HG02852 (cell line): ENCODE data around the gene PPP4R3B.

Experiments used
- ATAC-seq: cut with Tn5 transposase; IDR thresholded peaks from one replicate; pipeline ENCODE4 v1.9.1; 2021; ENCODE audit warnings: mild to moderate bottlenecking, moderate library complexity; ENCODE audit not compliant: unreplicated experiment

Gene PPP4R3B

DNA sequence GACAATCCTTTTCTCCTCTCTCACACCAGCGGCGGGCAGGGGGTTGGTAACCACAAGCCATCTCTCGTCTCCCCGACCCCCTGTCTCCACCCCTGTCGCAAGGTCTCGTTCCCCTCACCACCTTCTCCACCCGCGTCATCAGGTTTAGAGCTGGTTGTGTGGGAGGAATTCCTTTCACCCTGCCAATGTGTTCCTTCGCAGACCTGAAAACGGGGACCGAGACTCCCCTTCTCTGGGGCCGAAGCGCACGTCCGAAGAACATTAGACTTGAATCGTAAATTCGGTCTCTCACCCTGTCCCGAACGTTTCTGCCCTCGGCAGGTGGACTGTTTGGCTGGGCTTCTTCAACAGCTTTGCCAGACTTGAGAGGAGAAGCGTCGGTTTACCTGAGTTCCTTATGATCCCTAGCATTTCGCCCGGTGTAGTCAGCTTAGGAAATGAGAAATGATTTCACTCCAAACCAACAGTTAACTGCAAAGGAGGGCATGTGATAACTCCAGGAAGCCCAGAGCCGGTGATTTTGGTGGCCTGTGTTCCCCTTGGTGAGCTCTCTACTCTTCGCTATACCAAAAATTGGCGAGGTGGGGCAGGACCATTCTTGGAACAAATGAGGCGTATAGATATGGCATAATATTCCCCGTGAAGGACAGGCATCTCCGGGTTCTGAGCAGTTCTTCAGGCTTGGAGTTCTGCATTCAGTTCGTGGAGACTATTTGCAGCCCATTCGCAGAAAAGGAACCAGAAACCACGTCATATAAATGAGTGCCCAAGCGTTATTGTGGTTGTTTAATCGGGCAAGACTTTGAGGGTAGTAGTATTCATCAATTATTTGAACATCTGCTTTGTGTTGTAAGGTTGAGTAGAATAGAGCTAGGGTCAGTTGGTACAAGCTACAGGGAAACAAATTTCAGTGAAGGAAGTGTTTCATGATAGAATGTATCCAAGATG, 97.2 kb downstream of the PPP4R3B start:
- peak; percentile 17 for ATAC-seq

DNA sequence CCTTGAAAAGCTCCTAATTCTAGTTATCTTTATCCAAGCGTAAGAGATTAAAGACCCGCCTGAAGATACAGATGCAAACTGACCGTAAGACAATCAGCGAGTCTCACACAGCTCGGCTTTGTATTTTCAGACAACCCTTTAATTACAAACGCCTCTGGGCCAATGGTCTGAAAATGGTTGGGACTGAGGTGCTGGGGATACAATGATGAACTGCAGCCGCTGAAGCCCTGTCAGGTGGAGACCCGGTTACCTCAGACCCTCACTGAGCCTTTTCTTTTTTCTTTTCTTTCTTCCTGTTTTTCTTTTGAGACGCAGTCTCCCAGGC, 98.6 kb downstream of the PPP4R3B start:
- ATAC-seq, result peak; percentile 6

- ATAC-seq, result no peak
These were observed 105.8 kb downstream of the PPP4R3B start for GRCh38 chr2:55511508-55512124.

GRCh38 chr2:55502590-55503141, 114.8 kb downstream of the PPP4R3B start:
- no peak for ATAC-seq

DNA sequence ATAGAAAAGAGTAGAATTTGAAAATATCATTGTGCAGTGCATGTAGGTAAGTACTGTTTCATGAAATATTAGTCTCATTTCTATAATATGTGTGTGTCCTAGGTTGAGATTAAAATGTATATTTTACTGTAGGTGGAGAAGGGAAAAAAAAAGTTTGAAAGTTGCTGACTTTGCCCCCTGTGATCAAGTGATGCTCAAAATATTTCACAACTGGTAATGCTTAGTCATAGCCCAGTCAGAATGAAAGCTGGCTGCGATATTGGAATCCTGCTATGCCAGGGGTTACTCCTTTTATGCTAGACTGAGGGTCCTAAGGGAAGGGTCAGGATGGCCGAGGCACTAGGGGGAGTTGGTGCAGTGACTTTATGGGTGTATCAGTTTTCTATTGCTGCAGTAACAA, 117.4 kb downstream of the PPP4R3B start:
- ATAC-seq, result no peak

- no peak for ATAC-seq
These were observed 118.8 kb downstream of the PPP4R3B start for GRCh38 chr2:55498582-55498981.
